MM.1S (cell line): ENCODE measurements around the gene IPMK.

Experiments
- DNase-seq: peaks from one replicate; pipeline ENCODE4 v3.0.0-alpha.2; 2015
- H2AFZ ChIP-seq: fragments of 300-600 bp; sonication (generic); 2 replicates; pipeline ENCODE4 v1.6.0; 2016; ENCODE audit warnings: antibody characterized with exemption, low read length
- H3F3A ChIP-seq: fragments of 300-600 bp; sonication (generic); 2 replicates; pipeline ENCODE4 v1.6.1; 2016; ENCODE audit warnings: mild to moderate bottlenecking, antibody characterized with exemption, low read length, moderate library complexity, mixed read lengths; ENCODE audit not compliant: insufficient read depth
- H3K27ac ChIP-seq: fragments of 300-600 bp; sonication (generic); 2 replicates; pipeline ENCODE4 v1.5.1; 2016; ENCODE audit warnings: mild to moderate bottlenecking, low read length
- H3K27me3 ChIP-seq: fragments of 300-600 bp; sonication (generic); replicated peaks from 2 replicates; pipeline ENCODE4 v1.6.0; 2016; ENCODE audit warnings: low read length; ENCODE audit not compliant: insufficient read depth
- H3K36me3 ChIP-seq: fragments of 300-600 bp; sonication (generic); replicated peaks from 2 replicates; pipeline ENCODE4 v1.6.1; 2016; ENCODE audit warnings: mild to moderate bottlenecking, low read length, mixed read lengths; ENCODE audit not compliant: insufficient read depth
- H3K4me1 ChIP-seq: fragments of 300-600 bp; sonication (generic); 2 replicates; pipeline ENCODE4 v1.6.1; 2016; ENCODE audit warnings: low read length, mixed read lengths
- H3K4me2 ChIP-seq: fragments of 300-600 bp; sonication (generic); 2 replicates; pipeline ENCODE4 v1.6.0; 2016; ENCODE audit warnings: low read depth, low read length
- H3K4me3 ChIP-seq: fragments of 300-600 bp; sonication (generic); 2 replicates; pipeline ENCODE4 v1.5.1; 2016; ENCODE audit warnings: low read length, mixed read lengths
- H3K79me2 ChIP-seq: fragments of 300-600 bp; sonication (generic); 2 replicates; pipeline ENCODE4 v1.6.1; 2016; ENCODE audit warnings: mixed run types, low read length, mixed read lengths
- H3K9ac ChIP-seq: fragments of 300-600 bp; sonication (generic); 2 replicates; pipeline ENCODE4 v1.6.1; 2016; ENCODE audit warnings: low read length, mixed read lengths
- H3K9me2 ChIP-seq: fragments of 300-600 bp; sonication (generic); replicated peaks from 2 replicates; pipeline ENCODE4 v1.6.1; 2016; ENCODE audit warnings: mild to moderate bottlenecking, low read length, mixed read lengths; ENCODE audit not compliant: insufficient read depth
- H3K9me3 ChIP-seq: fragments of 300-600 bp; sonication (generic); replicated peaks from 2 replicates; pipeline ENCODE4 v1.6.1; 2016; ENCODE audit warnings: mild to moderate bottlenecking, low read length, mixed read lengths; ENCODE audit not compliant: insufficient read depth
- H4K20me1 ChIP-seq: fragments of 300-600 bp; sonication (generic); 2 replicates; pipeline ENCODE4 v1.6.1; 2016; ENCODE audit warnings: mild to moderate bottlenecking, low read length, moderate library complexity, mixed read lengths; ENCODE audit not compliant: insufficient read depth
- EZH2 ChIP-seq: fragments of 300-600 bp; sonication (generic); optimal IDR thresholded peaks from 2 replicates; pipeline ENCODE3; 2017; ENCODE audit warnings: low read depth, mild to moderate bottlenecking, antibody characterized with exemption, low read length, mixed read lengths
- EZH2phosphoT487 ChIP-seq: fragments of 300-600 bp; sonication (generic); IDR thresholded peaks from 2 replicates; pipeline ENCODE4 v1.6.1; 2018; ENCODE audit warnings: antibody characterized with exemption, low read length
- TF ChIP-seq, protein P1 (sequence below): fragments of 300-600 bp; sonication (generic); IDR thresholded peaks from 2 replicates; pipeline ENCODE4 v1.5.1; 2016; ENCODE audit warnings: antibody characterized with exemption, low read length, mixed read lengths

Gene IPMK

DNA sequence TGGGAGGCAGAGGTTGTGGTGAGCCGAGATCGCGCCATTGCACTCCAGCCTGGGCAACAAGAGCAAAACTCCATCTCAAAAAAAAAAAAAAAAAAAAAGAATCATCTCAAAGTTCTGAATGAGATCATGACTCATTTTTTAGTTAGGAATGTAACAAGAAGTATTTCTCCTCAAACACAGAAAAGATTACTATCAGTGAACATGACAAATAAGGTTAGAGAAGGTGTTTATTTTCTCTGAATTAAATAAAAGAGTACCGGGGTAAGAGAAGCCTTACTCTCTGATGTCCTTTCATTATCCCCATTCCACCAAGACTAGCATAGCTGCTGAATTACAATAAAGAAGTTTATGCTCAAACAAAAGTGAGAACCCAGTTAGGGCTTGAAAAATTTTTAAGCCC, 50.1 kb downstream of the IPMK start:
- Histone ChIP-seq H3K79me2 (no peaks in the 10 kb centered on the region), H3K36me3 (no peaks in the 10 kb centered on the region; the same call in 1 of the 2 replicates), H3K4me2 (no peak overlapping the region), H3K27ac (no peak overlapping the region), H3K9me3 (no peaks in the 10 kb centered on the region), H3K27me3 (no peaks in the 10 kb centered on the region), H4K20me1 (no peaks in the 10 kb centered on the region), H3K9ac (no peak overlapping the region), H3F3A (no peaks in the 10 kb centered on the region), H3K4me3 (no peak overlapping the region), H3K4me1 (no peaks in the 10 kb centered on the region), H3K9me2 (no peaks in the 10 kb centered on the region), H2AFZ (no peak overlapping the region)
- DNase-seq = no peak
- TF ChIP-seq EZH2phosphoT487 = no peak
- no peak for TF ChIP-seq EZH2
- TF ChIP-seq, protein P1, sequence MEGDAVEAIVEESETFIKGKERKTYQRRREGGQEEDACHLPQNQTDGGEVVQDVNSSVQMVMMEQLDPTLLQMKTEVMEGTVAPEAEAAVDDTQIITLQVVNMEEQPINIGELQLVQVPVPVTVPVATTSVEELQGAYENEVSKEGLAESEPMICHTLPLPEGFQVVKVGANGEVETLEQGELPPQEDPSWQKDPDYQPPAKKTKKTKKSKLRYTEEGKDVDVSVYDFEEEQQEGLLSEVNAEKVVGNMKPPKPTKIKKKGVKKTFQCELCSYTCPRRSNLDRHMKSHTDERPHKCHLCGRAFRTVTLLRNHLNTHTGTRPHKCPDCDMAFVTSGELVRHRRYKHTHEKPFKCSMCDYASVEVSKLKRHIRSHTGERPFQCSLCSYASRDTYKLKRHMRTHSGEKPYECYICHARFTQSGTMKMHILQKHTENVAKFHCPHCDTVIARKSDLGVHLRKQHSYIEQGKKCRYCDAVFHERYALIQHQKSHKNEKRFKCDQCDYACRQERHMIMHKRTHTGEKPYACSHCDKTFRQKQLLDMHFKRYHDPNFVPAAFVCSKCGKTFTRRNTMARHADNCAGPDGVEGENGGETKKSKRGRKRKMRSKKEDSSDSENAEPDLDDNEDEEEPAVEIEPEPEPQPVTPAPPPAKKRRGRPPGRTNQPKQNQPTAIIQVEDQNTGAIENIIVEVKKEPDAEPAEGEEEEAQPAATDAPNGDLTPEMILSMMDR = no peak

DNA sequence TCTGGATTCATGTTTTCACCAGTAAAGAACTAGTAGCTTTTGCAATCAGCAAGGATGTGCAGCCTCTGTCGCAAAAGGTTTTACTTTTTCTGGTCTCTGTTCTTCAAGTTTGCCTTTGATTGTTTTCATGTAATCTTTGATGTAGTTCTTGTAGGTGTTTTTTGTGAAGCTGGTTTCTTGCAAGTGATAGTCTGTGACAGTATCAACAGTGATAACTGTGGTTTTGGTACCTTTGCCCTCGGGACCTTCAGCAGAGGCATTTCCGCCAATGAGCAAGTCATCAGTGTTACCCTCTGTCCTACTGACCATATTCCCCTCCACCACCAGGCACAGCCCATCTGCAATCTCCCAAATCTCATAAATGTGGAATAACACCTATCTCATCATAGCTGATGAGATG, 55.1 kb downstream of the IPMK start:
- Histone ChIP-seq H3K79me2 (no peaks in the 10 kb centered on the region), H3K4me1 (no peaks in the 10 kb centered on the region), H3K9me2 (no peaks in the 10 kb centered on the region), H3F3A (no peaks in the 10 kb centered on the region), H3K9ac (no peak overlapping the region), H3K9me3 (no peaks in the 10 kb centered on the region), H3K27me3 (no peaks in the 10 kb centered on the region), H3K4me2 (no peak overlapping the region), H3K4me3 (no peak overlapping the region), H2AFZ (no peak overlapping the region), H4K20me1 (no peaks in the 10 kb centered on the region), H3K36me3 (no peaks in the 10 kb centered on the region; the same call in 1 of the 2 replicates), H3K27ac (no peak overlapping the region)
- TF ChIP-seq, protein P1 = no peak
- no peak for TF ChIP-seq EZH2
- no peak for TF ChIP-seq EZH2phosphoT487
- no peak for DNase-seq

DNA sequence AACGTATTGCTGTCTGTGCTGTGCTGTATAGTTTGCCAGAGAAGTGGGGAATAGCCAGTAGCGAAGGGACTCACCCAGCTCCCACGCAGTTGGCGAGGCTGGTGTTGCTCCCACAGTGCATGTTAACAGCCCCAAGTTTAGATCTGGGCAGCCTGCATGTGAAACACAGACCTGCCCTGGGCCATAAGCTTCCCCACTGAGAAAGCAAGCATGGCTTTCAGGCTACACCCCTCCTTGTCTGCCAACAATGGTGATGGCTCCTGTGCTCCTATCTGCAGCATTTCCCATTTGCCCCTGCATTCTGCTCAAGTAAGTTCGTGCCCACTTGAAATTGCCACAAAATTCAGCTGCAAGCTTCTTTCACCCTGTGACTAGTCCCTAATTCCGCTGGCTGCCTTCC, 57.5 kb downstream of the IPMK start:
- H3K9me2 ChIP-seq = no peaks in the 10 kb centered on the region
- no peaks in the 10 kb centered on the region for H3K27me3 ChIP-seq
- no peak overlapping the region for H3K27ac ChIP-seq
- H3K9ac ChIP-seq = no peak overlapping the region
- H3K9me3 ChIP-seq = no peaks in the 10 kb centered on the region
- no peaks in the 10 kb centered on the region for H3K36me3 ChIP-seq
- H4K20me1 ChIP-seq = no peaks in the 10 kb centered on the region
- no peak overlapping the region for H2AFZ ChIP-seq
- no peak overlapping the region for H3K4me3 ChIP-seq
- H3K4me1 ChIP-seq = no peaks in the 10 kb centered on the region
- H3F3A ChIP-seq = no peaks in the 10 kb centered on the region
- H3K4me2 ChIP-seq = no peak overlapping the region
- no peak for TF ChIP-seq EZH2
- TF ChIP-seq EZH2phosphoT487 = no peak
- TF ChIP-seq, protein P1 = no peak
- no peaks in the 10 kb centered on the region for H3K79me2 ChIP-seq
- DNase-seq = no peak
